NCI-H2029 treated with DMSO at 0.1 percent for 48 hours (cell line): ENCODE measurements around the gene HDAC7.

ENCODE experiments used
- DNase-seq: peaks from one replicate; lab custom pipeline; 2025; lab: John Stamatoyannopoulos, UW

The HDAC7 gene

GRCh38 chr12:47777741-47778558 lies 41.8 kb downstream of the HDAC7 start:
- no peak for DNase-seq

GRCh38 chr12:47777151-47777550 lies 42.6 kb downstream of the HDAC7 start:
- no peak for DNase-seq

- DNase-seq, result no peak
Measured at GRCh38 chr12:47776471-47777143, 43.1 kb downstream of the HDAC7 start.

- DNase-seq, result no peak
Measured at GRCh38 chr12:47775100-47775911, 44.4 kb downstream of the HDAC7 start.

- DNase-seq, result no peak
Measured at GRCh38 chr12:47774663-47775062, 45.0 kb downstream of the HDAC7 start.

- no peak for DNase-seq
Measured at GRCh38 chr12:47773858-47774580, 45.7 kb downstream of the HDAC7 start.

- no peak for DNase-seq
Measured at GRCh38 chr12:47773062-47773857, 46.4 kb downstream of the HDAC7 start, which contains the start of gene SLC48A1. SLC48A1 (plus strand) TSS chr12:47773238; CDS start chr12:47773305, 67 bp downstream.

- DNase-seq, result no peak
Measured at GRCh38 chr12:47772738-47773061, 47.0 kb downstream of the HDAC7 start.

- no peak for DNase-seq
Measured at GRCh38 chr12:47772094-47772660, 47.5 kb downstream of the HDAC7 start.

GRCh38 chr12:47771304-47771703 lies 48.4 kb downstream of the HDAC7 start:
- no peak for DNase-seq

- no peak for DNase-seq
Measured at GRCh38 chr12:47770086-47770726, 49.5 kb downstream of the HDAC7 start.

- DNase-seq, result no peak
Measured at GRCh38 chr12:47769234-47770085, 50.2 kb downstream of the HDAC7 start.

- no peak for DNase-seq
Measured at GRCh38 chr12:47768323-47768811, 51.3 kb downstream of the HDAC7 start.

GRCh38 chr12:47767216-47767724 lies 52.4 kb downstream of the HDAC7 start:
- DNase-seq, result peak; percentile 76

- DNase-seq, result no peak
Measured at GRCh38 chr12:47766502-47767215, 53.0 kb downstream of the HDAC7 start.

GRCh38 chr12:47763481-47764346 lies 56.0 kb downstream of the HDAC7 start:
- DNase-seq, result no peak

GRCh38 chr12:47762850-47763465 lies 56.7 kb downstream of the HDAC7 start:
- no peak for DNase-seq
